HG02938 (cell line): ENCODE measurements around the gene NCAPG.

ENCODE experiments used
- ATAC-seq: cut with Tn5 transposase; IDR thresholded peaks from one replicate; pipeline ENCODE4 v1.9.1; 2021; ENCODE audit warnings: mild to moderate bottlenecking, moderate library complexity; ENCODE audit not compliant: unreplicated experiment

NCAPG gene

DNA sequence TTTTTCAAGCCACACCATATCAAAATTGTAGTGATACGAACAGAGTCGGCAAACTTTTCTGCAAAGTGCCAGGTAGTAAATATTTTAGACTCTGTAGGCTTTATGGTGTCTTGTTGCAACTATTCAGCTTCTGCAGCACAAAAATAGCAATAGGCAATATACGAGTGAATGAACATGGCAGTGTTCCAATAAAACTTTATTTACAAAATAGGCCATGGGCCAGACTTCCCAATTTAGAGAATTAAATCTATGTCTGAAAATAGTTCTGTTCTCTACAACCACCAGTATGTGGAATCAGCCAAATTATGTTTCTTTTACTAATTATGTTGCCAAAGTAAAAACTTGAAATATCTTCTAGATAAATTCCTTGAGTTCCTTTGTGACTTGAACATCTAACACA lies 56.5 kb downstream of the NCAPG start:
- no peak for ATAC-seq

GRCh38 chr4:17869327-17869726 lies 58.5 kb downstream of the NCAPG start:
- no peak for ATAC-seq

- peak; percentile 97 for ATAC-seq
Measured at GRCh38 chr4:17875402-17876070, 64.8 kb downstream of the NCAPG start.

GRCh38 chr4:17876943-17877342 lies 66.2 kb downstream of the NCAPG start:
- no peak for ATAC-seq

- no peak for ATAC-seq
Measured at GRCh38 chr4:17877661-17878060, 66.9 kb downstream of the NCAPG start.

- no peak for ATAC-seq
Measured at GRCh38 chr4:17884063-17884462, 73.3 kb downstream of the NCAPG start.

DNA sequence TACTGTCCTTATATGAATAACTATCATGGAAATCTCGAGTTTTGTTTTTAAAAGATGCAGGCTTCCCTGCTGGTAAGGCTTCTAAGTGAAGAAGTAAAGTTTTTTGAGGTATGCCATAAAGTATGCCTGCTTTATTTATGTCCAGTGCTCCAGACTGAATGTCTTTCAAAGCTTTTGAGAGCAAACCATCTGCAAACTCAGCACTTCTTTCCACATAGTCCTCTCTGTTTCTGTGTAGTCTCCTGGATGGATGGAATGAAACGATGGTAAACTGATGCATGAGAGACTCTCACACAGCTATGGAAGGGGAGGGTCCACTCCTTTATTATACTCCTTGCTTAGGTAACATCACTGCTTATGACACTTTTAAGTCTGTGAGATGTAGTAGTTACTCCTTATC lies 73.7 kb downstream of the NCAPG start:
- ATAC-seq = no peak

GRCh38 chr4:17889692-17890091 lies 78.9 kb downstream of the NCAPG start:
- ATAC-seq = no peak

- ATAC-seq = no peak
Measured at GRCh38 chr4:17894421-17894820, 83.6 kb downstream of the NCAPG start.
